GM13977 (cell line): ENCODE results near the gene SCD5.

Experiments
- DNase-seq: peaks from one replicate; pipeline ENCODE4 v3.0.0; 2012; ENCODE audit warnings: low spot score
- in situ Hi-C: fragments of 300-500 bp; cut with MboI; formaldehyde crosslinking; loops from one replicate; pipeline ENCODE4 v1.12.0; 2022; ENCODE audit warnings: low sequenced_read_pairs, low pct_unique_long_range_greater_than_20kb, mixed read lengths, inconsistent platforms; ENCODE audit not compliant: unreplicated experiment
- TF ChIP-seq, protein P1 (sequence below): IDR thresholded peaks from 2 replicates; pipeline ENCODE4 v1.5.1; 2012; ENCODE audit warnings: mild to moderate bottlenecking, control low read depth; ENCODE audit not compliant: insufficient read depth; ENCODE audit errors: extremely low read depth, missing control alignments

Gene SCD5

DNA sequence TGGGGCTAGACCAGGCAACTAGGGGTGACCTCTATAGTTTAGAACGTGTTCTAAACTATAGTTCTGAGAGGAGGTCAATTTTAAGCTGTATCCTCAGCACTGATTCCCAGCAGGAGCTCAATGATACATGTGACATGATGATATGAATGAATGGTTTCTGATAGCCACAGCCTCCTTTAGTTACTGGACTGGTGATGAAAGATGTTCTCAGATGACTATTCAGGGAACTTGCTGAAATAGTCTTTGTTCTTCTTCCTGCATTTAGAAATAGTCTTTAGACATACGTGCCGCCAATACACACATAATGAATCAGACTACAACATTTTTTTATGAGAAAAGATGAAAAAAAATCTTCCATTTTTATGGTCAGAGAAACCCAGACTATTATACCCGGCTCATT lies 120.5 kb downstream of the SCD5 start:
- TF ChIP-seq, protein P1, sequence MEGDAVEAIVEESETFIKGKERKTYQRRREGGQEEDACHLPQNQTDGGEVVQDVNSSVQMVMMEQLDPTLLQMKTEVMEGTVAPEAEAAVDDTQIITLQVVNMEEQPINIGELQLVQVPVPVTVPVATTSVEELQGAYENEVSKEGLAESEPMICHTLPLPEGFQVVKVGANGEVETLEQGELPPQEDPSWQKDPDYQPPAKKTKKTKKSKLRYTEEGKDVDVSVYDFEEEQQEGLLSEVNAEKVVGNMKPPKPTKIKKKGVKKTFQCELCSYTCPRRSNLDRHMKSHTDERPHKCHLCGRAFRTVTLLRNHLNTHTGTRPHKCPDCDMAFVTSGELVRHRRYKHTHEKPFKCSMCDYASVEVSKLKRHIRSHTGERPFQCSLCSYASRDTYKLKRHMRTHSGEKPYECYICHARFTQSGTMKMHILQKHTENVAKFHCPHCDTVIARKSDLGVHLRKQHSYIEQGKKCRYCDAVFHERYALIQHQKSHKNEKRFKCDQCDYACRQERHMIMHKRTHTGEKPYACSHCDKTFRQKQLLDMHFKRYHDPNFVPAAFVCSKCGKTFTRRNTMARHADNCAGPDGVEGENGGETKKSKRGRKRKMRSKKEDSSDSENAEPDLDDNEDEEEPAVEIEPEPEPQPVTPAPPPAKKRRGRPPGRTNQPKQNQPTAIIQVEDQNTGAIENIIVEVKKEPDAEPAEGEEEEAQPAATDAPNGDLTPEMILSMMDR: no peak
- in situ Hi-C loops: no loop called here
- no peak for DNase-seq

DNA sequence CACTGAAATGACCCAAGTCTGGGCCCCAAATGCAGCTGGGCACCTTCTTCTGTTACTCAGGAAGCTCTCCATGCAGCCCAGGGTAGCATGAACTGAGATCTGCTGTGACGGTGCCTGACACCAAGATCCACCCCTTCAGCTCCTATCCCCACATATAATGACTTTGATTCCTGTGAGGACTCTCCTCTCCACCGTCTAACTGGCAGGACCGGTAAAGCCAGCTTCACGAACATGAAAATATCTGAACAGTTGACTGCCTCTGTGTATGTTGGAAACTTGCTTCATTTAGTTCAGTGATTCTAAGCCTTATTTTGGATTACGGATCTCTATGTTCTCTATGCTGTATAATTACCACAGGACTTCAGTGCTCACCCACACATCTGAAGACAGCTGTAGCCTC lies 121.3 kb downstream of the SCD5 start:
- DNase-seq: no peak
- in situ Hi-C loops: no loop called here
- TF ChIP-seq, protein P1: no peak

DNA sequence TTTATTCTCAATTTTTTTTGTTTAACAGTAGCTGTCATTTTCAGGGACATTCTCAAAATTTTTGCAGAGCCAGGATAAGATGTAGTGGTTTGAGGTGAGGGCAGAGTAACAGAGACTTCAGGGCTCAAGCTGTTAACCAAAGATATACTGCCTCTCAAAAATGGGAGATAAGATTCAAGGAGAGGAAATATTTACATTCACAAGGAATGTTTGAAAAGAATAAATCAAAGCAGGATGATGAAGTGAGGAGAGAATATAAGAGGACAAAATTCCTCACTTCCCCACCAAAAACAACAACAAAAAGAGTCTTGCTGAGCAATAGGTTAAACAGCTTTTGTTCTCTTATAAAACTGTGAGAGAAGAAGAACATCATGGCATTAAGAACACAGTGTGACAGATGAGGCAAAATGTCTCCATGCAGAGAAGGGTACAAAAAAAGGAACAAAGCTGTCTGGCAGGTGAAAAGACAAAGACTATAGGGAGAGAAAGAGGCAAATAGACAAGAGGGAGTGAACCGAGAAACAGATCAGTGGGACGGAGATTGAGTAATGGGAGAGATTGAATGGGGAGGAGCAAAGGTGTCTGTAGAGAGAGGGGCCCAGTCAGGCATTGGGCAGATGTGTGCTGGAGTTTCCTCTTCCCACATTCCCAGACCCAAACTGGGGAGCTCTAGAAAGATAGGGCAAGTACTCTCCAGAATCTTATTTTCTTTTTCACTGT lies 130.7 kb downstream of the SCD5 start:
- no peak for DNase-seq
- TF ChIP-seq, protein P1: no peak
- in situ Hi-C loops: no loop called here

DNA sequence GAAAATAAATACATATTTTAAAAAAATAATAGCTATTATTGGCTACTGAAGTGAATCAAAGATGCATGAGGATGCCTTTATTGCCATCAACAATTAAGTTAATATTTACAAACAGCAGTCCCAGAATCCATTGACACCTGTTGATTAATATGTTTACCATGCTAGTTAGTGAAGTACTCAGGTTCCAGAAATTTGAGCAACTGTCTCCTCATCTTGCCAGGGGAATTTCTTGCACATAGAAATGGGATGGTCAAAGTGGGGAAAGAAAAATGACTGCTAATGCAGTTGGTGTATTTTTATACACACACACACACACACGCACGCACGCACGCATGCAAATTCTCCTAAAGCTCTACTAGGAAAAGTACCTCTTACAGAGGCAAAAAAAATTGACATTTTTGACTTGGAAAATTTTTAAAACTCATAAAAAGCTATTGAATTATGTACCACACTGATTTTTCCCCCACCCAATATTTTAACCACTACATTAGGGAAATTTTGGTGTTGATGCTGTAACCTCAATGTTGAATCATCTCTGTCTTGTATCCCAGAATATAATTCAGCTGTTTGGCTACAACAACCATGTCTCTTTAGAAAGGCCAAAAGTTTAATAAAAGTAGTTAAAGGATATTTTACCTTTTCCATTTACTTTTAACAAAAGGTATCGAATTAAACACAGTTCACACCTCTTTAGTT lies 131.5 kb downstream of the SCD5 start:
- in situ Hi-C loops: no loop called here
- DNase-seq: no peak
- TF ChIP-seq, protein P1: no peak

DNA sequence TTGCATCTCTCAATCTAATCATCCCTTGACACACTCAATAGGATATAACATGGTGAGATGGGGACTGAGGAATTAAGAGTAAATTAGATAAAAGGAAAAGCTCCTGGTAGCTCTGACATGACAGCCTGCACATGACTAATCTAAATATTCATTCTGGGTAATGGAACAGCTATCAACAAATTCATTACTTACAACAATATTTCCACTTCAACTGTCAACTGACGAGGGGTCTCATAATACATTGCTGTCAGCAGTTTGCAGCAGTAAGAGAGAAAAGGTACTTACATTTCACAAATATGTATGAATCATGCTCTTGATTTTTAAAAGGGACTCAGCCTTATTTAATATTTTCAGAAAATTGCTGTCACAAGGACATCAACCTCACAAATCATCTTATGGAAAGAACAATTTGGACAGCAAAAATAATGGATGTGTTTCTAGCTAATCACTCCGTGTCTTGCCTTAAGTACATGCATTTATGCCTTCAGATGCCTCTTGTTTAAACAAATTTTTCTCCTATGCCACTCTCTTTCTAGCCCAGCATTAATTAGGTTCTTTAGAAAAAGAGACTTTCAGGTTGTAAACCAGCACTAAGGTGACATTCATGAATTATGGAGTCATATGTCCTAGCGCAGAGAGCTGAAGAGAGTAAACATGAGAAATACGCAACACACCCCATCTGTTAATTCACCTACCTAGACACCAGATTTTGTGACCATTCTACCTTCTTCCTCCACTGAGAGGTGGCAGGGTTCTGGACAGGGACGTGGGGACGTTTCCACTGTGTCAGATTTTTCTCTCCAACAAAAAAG lies 137.2 kb downstream of the SCD5 start:
- in situ Hi-C loops: no loop called here
- DNase-seq: no peak

DNA sequence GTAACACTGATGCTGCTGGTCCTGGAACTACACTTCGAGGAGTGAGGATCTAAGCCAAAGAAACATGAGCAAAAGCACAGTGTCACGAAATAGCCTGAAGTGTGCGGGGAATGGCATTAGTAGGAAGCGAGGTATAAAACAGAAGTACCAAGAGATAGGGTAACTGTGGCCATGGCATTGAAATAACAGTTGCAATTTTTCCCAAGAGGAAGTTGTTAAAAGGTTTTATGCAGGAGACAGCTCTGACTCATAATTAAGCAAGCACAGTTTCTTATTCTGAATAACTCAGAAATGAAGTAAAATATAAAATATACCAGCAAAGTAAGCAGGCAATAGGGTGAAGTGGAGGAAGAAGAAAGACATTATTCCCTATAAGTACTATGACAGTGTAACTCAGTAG lies 146.5 kb downstream of the SCD5 start:
- no peak for DNase-seq
- in situ Hi-C loops: no loop called here
- TF ChIP-seq, protein P1: no peak

More for the DNA sequence above, 137.2 kb downstream of the SCD5 start:
- TF ChIP-seq, protein P1: no peak
